ENCODE data around the gene PBRM1.

DNA sequence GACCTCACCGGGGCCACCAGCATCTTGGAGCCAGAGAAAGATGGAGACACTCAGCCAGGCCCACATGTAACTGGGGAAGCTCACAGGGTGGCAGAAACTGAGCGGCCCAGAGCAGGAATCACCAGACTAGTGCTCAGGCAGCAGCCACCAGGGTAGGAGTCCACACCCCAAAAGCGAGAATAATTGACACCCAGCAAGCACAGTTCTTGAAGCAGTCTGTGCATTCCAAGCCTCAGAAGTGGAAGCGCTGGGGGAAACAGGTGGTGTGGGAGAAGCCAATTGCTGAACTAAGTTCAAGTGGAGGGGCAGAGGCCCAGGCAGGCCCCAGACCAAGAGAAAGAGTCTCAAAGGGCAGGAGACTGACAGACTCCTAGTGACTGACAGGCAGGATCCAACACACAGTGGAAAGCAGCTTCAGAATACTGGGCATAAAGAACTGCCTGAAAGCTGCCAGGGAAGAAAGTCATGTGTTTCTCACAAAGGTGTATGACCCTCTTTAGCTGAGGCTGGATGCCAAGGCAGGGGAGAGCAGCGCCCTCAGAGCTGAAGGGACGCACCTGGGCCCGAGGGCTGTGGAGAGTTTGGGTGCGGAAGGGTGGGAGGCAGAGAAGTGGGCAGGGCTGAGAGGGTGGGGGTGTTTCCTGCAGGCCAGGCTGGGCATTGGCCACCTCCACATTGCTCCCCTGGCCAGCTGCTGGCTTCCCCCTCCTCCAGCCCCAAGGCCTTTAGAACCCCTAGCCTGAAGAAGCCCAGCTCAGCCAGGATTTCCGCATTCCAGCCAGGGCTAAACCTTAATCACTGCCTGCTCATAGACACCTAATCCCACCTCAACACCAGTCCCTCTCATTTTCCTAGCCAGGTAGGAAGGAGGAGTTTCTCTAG, 159.8 kb downstream of the PBRM1 start:
- TF ChIP-seq EZH2 (IDR thresholded peaks at IDR 0.05) (no peak), FOXP2 (optimal IDR thresholded peaks at IDR 0.05; ENCODE audit: control extremely low read depth, extremely low read length, insufficient read depth) (no peak), POLR2AphosphoS5 (IDR thresholded peaks at IDR 0.05; ENCODE audit: borderline replicate concordance, low read depth, low read length) (no peak)

Data from SK-N-MC (cell line).